H1 (cell line): ENCODE measurements around the gene RHOC. TPM values are rescaled to one million over a fixed set of nuclear protein-coding genes. Genes with fewer than 3 reads are reported as not detected.
A peak's percentile ranks its signal among the peaks of the same experiment; 100 is the strongest.

Experiments used
- ASH2L ChIP-seq: fragments of 200-600, 300-600 bp; sonication (generic); IDR thresholded peaks from one replicate; pipeline ENCODE4 v1.7.1; 2017; ENCODE audit warnings: low read length
- GTF2F1 ChIP-seq: IDR thresholded peaks from 2 replicates; pipeline ENCODE4 v1.6.1; 2012; ENCODE audit warnings: low read depth, low read length, improper control_type of control experiment, borderline replicate concordance
- polyA plus RNA-seq, 7 experiments: library from polyadenylated mRNA; depleted of rRNA in 3 of 7; stranded (reverse) in 5 of 7; unstranded in 2 of 7; fragments of >200 nt in 5 of 7; fragments of 200-250 nt in 2 of 7; gene quantifications; 1 replicate in 5 of 7; 2 replicates in 1 of 7; 4 replicates in 1 of 7; pipeline versions ENCODE4 v1.2.1 to v1.2.3, GENCODE V29; 2011 to 2013; ENCODE audit warnings: missing spikeins in 2 of 7, mixed read lengths in 2 of 7
- total RNA-seq: library from RNA; stranded (reverse); fragmentation: NEBNext Ultra II Directional; extraction: Animal tissue kit (Norgen Biotek cat#: 25700); gene quantifications from 2 replicates; pipeline ENCODE4 v1.2.1, GENCODE V29; 2021

RHOC gene
- total and polyA plus RNA-seq, 2 of the 8 experiments (the other 6 are each of a cell fraction or from before 2014, with no cell fraction given) = 53.6 to 97.5 TPM

DNA sequence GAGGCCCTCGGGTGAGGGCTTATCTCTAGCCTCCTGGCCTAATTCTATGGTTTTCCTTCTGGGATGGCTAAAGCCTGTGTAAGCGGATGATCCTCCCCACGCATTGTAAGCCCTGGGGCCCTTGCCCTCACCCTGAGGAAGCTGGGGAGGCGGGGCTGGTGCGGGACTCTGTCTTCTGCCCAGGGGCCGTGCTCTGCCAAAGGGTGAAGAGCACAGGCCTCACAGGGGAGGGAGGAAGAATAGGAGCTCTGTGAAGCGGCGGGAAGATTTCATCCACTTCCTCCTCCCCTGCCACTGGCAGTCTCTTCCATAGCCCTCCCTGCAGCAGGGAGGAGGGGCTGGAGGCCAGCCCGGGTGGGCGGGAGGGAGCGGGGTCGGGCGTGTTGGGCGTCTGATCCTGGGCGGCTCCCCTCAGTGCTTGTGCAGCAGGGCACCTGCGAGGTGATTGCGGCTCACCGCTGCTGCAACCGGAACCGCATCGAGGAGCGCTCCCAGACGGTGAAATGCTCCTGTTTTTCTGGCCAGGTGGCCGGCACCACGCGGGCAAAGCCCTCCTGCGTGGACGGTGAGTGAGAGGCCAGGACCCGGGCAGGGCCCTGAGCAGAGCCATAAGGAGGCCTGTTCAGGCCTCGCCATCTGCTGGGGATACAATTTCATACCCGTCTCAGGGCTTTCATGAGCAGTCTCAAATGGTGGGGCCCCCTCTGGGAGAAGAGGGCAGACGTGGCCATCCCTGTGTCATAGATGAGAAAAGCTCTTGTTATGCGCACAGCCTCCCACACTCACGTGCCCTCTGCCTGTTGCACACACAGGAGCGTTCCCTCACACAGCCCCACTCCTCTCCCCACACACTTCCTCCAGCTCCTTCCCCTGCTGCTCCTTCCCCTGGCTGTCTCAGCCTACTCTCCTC, 15.9 kb upstream of the RHOC start (continued):
- TF ChIP-seq ASH2L = peak; percentile 80
- TF ChIP-seq GTF2F1 = no peak
- TF ChIP-seq, all 59 proteins: peak for 4
